Measurements from ENCODE around the gene CD93.

The CD93 gene

DNA sequence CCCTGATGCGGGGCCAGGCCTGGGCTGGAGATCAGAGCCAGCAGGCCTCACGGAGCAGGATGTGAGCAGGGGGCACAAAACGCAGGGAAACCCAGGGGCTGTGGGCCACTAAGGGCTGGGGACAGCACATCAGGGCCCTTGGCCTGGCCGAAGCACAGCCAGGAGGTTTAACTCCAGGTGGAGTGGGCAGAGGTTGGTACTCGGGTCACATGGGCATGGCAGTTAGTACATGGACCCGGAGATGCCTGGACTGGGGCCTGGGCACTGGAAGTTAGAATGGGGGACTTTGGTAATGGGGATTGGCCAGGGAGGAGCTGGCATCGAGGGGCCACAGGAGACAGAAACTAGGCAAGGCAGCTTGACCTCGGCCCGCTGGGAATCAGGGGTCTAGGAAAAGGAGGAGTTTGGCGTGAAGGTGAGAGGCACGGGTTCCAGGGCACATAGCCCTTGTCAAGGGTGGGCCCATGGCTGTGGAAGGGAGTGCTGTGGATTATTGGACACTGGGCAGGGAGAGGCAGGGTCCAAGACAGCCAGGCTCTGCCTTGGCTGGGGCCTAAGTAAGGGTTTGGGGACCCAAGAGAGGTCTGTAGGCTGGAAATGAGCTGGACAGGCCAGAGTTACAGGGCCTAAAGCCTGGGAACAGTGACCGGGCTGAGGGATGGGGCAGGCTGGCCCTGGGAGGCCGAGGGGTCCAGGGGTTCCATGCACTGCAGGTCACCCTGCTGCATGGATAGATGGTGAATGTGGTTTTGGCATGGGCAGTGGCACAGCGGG is 41.6 kb upstream of the CD93 start:
- H3K27ac ChIP-seq (ENCODE audit: low read length), result no peak overlapping the region
- H3K27me3 ChIP-seq (ENCODE audit: control insufficient read depth in 1 of 2, insufficient read depth in 2 of 2, low read length in 2 of 2), result no peaks in the 10 kb centered on the region
- H3K9ac ChIP-seq (ENCODE audit: low read length in 2 of 2), result no peak overlapping the region

DNA sequence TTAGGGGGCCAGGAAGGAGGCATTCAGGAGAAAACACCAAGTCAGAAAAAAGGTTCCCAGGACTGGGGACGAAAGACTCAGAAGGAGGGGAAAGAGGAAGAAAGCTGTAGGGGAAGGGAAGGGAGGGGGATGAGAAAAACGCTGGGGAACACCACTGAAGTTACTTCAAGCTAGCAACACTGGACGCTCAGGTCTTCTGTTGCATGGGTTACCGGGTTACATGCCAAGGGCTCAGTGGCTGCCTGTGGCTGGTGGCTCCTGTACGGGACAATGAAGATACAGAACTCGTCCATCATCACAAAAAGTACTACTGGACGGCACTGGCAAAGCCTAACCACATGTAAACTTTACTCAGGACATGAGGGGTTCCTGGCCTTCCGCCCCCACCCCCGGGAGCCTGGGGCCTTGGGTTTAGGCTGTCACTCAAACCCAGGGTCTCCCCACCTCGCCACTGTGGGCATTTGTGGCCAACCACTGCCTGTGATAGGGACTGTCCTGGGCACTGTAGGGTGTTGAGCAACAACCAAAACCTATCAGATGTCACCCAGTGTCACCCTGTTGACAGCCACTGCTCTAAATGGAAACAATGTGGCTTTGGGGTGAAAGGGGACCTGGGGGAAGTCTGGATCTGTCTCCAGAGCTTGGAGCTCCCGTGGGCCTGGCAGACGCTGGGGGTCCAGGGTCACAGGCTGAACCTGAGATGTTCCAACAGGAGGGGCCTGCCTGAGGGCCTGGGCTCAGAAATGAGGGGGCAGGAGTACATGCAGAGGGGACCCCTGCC is 40.3 kb upstream of the CD93 start:
- Histone ChIP-seq H3K9me3 (ENCODE audit: control insufficient read depth in 2 of 2, low read length in 2 of 2) (no peaks in the 10 kb centered on the region), H3K4me3 (ENCODE audit: low read length in 2 of 2) (no peak overlapping the region), H3K9ac (ENCODE audit: low read length in 2 of 2) (no peak overlapping the region), H3K4me1 (ENCODE audit: control insufficient read depth, insufficient read depth, low read length) (peaks cover 3% of the 10 kb centered on the region), H3K27ac (ENCODE audit: low read length) (no peak overlapping the region), H3K36me3 (ENCODE audit: control insufficient read depth in 2 of 2, insufficient read depth in 2 of 2, low read length in 2 of 2) (no peaks in the 10 kb centered on the region), H3K27me3 (ENCODE audit: control insufficient read depth in 1 of 2, insufficient read depth in 2 of 2, low read length in 2 of 2) (no peaks in the 10 kb centered on the region)

More for the DNA sequence above, 41.6 kb upstream of the CD93 start:
- H3K4me3 ChIP-seq (ENCODE audit: low read length in 2 of 2), result no peak overlapping the region
- no peaks in the 10 kb centered on the region for H3K9me3 ChIP-seq (ENCODE audit: control insufficient read depth in 2 of 2, low read length in 2 of 2)
- no peaks in the 10 kb centered on the region for H3K36me3 ChIP-seq (ENCODE audit: control insufficient read depth in 2 of 2, insufficient read depth in 2 of 2, low read length in 2 of 2)
- peaks cover 3% of the 10 kb centered on the region for H3K4me1 ChIP-seq (ENCODE audit: control insufficient read depth, insufficient read depth, low read length)

DNA sequence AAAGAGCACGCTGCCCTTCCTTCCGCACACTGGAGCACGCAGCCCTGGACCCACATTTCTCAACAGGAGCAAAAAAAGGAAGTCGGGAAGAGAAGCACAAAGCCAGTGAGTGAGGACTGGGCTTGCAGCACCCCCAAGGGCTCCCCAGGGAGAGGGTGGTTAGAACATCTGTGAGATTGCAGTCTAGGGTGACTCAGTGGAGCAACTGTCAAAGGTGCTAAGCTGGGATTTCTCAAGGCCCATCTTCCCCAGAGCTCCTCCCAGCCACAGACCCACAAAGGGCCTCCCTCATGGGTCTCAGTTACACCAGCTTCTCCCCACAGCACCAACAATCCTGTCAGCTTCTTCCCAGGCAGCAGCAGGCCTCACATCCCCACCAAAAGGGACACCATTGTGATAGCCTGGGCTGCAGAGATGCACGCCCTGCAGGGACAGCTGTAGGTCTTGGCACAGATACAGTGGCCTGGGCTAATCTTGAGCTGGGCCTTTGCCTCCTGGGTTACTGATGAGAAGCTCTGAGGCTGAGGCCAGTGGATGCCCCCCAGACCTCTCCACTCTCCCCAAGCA is 39.6 kb upstream of the CD93 start:
- H3K4me1 ChIP-seq (ENCODE audit: control insufficient read depth, insufficient read depth, low read length), result peaks cover 3% of the 10 kb centered on the region
- H3K9me3 ChIP-seq (ENCODE audit: control insufficient read depth in 2 of 2, low read length in 2 of 2), result no peaks in the 10 kb centered on the region
- no peaks in the 10 kb centered on the region for H3K36me3 ChIP-seq (ENCODE audit: control insufficient read depth in 2 of 2, insufficient read depth in 2 of 2, low read length in 2 of 2)
- no peak overlapping the region for H3K4me3 ChIP-seq (ENCODE audit: low read length in 2 of 2)
- no peak overlapping the region for H3K27ac ChIP-seq (ENCODE audit: low read length)
- H3K27me3 ChIP-seq (ENCODE audit: control insufficient read depth in 1 of 2, insufficient read depth in 2 of 2, low read length in 2 of 2), result no peaks in the 10 kb centered on the region
- no peak overlapping the region for H3K9ac ChIP-seq (ENCODE audit: low read length in 2 of 2)

DNA sequence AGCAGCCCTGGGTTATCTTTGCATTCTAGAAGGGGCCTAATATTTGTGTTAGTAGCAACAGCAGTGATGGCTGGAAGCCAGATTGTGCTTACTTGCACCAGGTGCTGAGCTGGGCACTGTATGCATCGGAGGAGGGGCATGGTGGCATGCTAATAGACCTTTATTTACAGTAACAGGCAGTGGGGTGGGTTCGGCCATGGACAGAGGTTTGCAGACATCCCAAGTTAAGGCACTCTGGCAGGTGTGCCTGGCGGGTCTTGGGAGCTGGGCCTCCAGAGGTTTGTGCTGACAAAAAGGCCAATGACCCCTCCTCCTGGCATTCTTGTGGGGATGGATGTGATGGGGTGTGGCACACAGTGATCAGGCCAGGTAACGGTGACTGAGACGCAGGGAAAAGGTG is 39.0 kb upstream of the CD93 start:
- H3K9ac ChIP-seq (ENCODE audit: low read length in 2 of 2), result no peak overlapping the region
- H3K9me3 ChIP-seq (ENCODE audit: control insufficient read depth in 2 of 2, low read length in 2 of 2), result no peaks in the 10 kb centered on the region
- no peak overlapping the region for H3K27ac ChIP-seq (ENCODE audit: low read length)
- no peaks in the 10 kb centered on the region for H3K27me3 ChIP-seq (ENCODE audit: control insufficient read depth in 1 of 2, insufficient read depth in 2 of 2, low read length in 2 of 2)
- H3K4me1 ChIP-seq (ENCODE audit: control insufficient read depth, insufficient read depth, low read length), result peaks cover 6% of the 10 kb centered on the region
- no peaks in the 10 kb centered on the region for H3K36me3 ChIP-seq (ENCODE audit: control insufficient read depth in 2 of 2, insufficient read depth in 2 of 2, low read length in 2 of 2)
- no peak overlapping the region for H3K4me3 ChIP-seq (ENCODE audit: low read length in 2 of 2)

DNA sequence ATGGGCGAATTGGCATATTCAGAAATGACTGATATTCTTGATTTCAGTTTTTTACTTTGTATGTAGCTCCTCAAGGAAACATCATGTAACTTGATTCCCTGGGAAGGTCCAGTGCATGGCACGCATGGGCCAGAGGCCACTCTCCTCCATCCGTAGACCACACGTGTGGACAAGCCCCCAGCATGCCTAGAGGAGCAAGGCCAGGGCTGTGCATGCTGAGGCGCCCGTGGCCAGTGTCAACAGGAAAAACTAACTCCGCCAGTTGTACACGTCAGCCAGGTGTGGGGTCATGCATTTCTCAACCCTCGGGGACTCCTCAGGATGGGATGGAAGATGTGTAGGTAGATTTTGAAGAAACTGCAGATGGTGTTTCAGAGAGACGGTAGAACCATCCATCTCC is 37.8 kb upstream of the CD93 start:
- Histone ChIP-seq H3K27me3 (ENCODE audit: control insufficient read depth in 1 of 2, insufficient read depth in 2 of 2, low read length in 2 of 2) (no peaks in the 10 kb centered on the region), H3K4me1 (ENCODE audit: control insufficient read depth, insufficient read depth, low read length) (peaks cover 6% of the 10 kb centered on the region), H3K9me3 (ENCODE audit: control insufficient read depth in 2 of 2, low read length in 2 of 2) (no peaks in the 10 kb centered on the region), H3K9ac (ENCODE audit: low read length in 2 of 2) (no peak overlapping the region), H3K4me3 (ENCODE audit: low read length in 2 of 2) (no peak overlapping the region), H3K36me3 (ENCODE audit: control insufficient read depth in 2 of 2, insufficient read depth in 2 of 2, low read length in 2 of 2) (no peaks in the 10 kb centered on the region), H3K27ac (ENCODE audit: low read length) (no peak overlapping the region)

DNA sequence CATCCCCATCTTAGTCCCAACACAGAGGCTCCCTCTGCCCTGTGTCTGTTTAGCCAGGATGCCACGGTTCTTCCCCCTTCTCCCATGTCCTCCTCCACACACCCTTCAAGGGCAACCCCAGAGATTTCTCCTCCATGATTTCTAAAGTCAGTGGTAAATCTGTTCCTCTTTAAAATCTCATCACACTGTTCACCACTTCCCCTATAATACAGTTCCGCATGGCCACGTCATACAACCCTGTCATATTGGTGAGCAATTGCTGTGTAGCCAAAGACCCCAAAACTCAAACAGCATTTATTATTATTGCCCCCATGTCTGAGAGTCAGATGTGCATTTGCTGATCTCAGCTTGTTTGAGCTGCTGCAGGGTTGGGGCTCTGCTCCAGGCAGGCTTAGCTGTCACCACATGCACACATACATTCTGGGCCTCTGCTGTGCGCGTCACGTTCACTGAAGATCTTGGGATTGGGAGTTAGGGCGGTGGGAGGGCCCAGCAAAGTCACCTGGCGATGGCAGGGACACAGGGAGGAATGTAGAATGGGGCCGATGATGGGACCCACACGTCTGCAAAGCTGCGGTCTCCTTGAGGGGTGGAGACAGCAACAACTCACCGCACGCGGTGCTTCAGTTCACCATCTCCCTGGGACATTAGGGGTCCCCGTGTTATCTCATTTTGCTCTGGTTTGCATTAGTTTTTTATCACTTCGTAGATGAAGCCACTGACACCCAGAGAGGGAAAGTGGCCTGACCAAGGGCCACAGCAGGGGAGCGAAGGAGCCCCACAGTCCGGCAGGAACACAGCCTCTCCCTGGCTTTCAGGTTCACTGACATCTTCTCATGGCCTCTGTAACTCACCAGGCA is 36.9 kb upstream of the CD93 start:
- H3K36me3 ChIP-seq (ENCODE audit: control insufficient read depth in 2 of 2, insufficient read depth in 2 of 2, low read length in 2 of 2), result no peaks in the 10 kb centered on the region
- H3K27me3 ChIP-seq (ENCODE audit: control insufficient read depth in 1 of 2, insufficient read depth in 2 of 2, low read length in 2 of 2), result no peaks in the 10 kb centered on the region
- no peak overlapping the region for H3K9ac ChIP-seq (ENCODE audit: low read length in 2 of 2)
- H3K4me3 ChIP-seq (ENCODE audit: low read length in 2 of 2), result no peak overlapping the region
- no peak overlapping the region for H3K27ac ChIP-seq (ENCODE audit: low read length)
- peaks cover 4% of the 10 kb centered on the region for H3K4me1 ChIP-seq (ENCODE audit: control insufficient read depth, insufficient read depth, low read length)
- H3K9me3 ChIP-seq (ENCODE audit: control insufficient read depth in 2 of 2, low read length in 2 of 2), result no peaks in the 10 kb centered on the region

DNA sequence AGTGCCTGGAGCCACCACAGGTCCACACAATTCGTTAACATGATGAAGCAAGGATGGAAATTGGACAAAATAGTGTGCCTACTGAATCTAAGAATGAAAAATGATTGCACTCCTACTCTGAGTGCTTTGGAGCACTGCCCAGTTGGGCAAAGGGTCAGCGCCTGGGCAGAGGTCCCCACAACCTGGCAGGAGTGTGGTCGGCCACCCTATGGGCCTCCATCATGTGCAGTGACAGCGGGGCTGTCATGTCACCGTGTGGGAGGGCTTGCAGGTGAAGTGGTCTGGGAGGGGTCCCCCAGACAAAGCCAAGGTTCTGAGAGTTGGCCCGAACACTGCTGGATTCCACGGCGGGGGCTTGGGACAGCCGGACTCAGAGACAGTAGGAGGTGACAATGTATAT is 36.2 kb upstream of the CD93 start:
- Histone ChIP-seq H3K36me3 (ENCODE audit: control insufficient read depth in 2 of 2, insufficient read depth in 2 of 2, low read length in 2 of 2) (no peaks in the 10 kb centered on the region), H3K9me3 (ENCODE audit: control insufficient read depth in 2 of 2, low read length in 2 of 2) (no peaks in the 10 kb centered on the region), H3K4me3 (ENCODE audit: low read length in 2 of 2) (no peak overlapping the region), H3K27me3 (ENCODE audit: control insufficient read depth in 1 of 2, insufficient read depth in 2 of 2, low read length in 2 of 2) (no peaks in the 10 kb centered on the region), H3K27ac (ENCODE audit: low read length) (no peak overlapping the region), H3K9ac (ENCODE audit: low read length in 2 of 2) (no peak overlapping the region), H3K4me1 (ENCODE audit: control insufficient read depth, insufficient read depth, low read length) (peaks cover 4% of the 10 kb centered on the region)

DNA sequence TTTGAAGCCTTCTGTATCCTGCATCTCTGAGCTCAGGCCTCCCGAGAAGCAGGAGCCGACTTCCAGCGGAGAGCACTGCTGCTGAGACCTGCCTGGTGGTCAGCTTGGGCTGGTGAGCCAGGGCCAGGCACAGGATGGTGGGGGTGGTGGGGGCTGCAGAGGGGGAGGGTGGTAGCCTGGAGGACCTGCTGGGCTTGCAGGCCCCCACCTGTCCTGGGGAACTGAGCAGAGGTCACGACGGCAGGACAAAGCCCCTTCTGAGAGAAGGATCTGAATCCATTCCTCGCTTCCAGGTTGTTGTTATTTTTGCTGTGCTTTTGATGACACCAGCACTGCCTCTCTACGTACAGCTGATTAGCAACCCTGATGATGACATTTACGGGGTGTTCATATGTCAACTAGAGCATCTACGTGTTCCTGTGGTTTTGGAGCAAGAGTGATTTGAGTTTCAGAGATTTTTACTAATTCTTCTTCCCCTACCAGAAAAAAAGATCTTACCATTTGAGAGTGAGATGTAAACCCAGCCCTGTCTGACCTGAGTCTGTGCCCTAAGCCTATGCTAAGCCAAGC is 35.7 kb upstream of the CD93 start:
- no peaks in the 10 kb centered on the region for H3K9me3 ChIP-seq (ENCODE audit: control insufficient read depth in 2 of 2, low read length in 2 of 2)
- H3K27ac ChIP-seq (ENCODE audit: low read length), result no peak overlapping the region
- peaks cover 4% of the 10 kb centered on the region for H3K4me1 ChIP-seq (ENCODE audit: control insufficient read depth, insufficient read depth, low read length)

DNA sequence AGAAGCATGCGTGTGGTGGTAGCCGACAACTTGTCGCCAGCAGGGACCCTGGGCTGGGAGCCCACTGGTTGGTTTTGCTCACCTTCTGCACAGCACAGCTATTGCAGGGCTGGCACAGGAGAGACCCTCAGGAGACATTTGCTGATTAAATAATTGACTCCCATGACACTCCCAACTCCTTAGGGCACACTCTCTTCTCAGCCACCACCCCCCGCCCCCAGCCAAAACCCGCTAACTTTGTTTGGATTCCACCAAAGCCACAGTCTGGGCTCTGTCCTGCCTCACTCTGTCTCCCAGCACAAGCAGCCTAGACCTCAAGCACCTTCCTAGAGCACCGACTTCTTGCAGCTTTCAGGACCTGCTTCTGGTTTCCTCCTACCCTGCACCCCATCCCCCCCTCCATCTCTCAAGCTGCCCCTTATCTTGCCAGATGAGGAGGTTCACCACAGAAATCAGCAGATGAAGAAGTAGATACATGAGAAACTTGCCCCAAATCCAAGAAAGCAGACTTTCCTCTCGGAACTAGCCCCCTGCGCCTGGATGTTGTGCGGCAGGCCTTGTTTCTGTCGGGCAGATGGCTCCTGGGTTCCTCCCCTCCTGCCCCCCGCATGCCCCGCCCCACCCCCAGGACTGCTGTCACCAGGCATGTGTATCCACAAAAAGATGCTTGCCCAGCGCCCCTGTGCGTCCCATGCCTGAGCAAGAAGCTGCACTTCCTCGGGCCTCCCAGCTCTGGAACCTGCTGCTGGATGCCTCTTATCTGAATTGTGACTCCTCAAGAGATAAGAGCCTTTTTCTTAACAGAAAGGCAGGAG is 35.0 kb upstream of the CD93 start:
- Histone ChIP-seq H3K36me3 (ENCODE audit: control insufficient read depth in 2 of 2, insufficient read depth in 2 of 2, low read length in 2 of 2) (no peaks in the 10 kb centered on the region), H3K9me3 (ENCODE audit: control insufficient read depth in 2 of 2, low read length in 2 of 2) (no peaks in the 10 kb centered on the region), H3K27me3 (ENCODE audit: control insufficient read depth in 1 of 2, insufficient read depth in 2 of 2, low read length in 2 of 2) (no peaks in the 10 kb centered on the region), H3K4me1 (ENCODE audit: control insufficient read depth, insufficient read depth, low read length) (peaks cover 8% of the 10 kb centered on the region), H3K4me3 (ENCODE audit: low read length in 2 of 2) (no peak overlapping the region), H3K9ac (ENCODE audit: low read length in 2 of 2) (no peak overlapping the region), H3K27ac (ENCODE audit: low read length) (no peak overlapping the region)

More for the DNA sequence above, 35.7 kb upstream of the CD93 start:
- Histone ChIP-seq H3K4me3 (ENCODE audit: low read length in 2 of 2) (no peak overlapping the region), H3K27me3 (ENCODE audit: control insufficient read depth in 1 of 2, insufficient read depth in 2 of 2, low read length in 2 of 2) (no peaks in the 10 kb centered on the region), H3K36me3 (ENCODE audit: control insufficient read depth in 2 of 2, insufficient read depth in 2 of 2, low read length in 2 of 2) (no peaks in the 10 kb centered on the region), H3K9ac (ENCODE audit: low read length in 2 of 2) (no peak overlapping the region)

Measured in stomach smooth muscle (tissue), 2 donors.